ENCODE data around the gene SPATA6. TPM values are rescaled to one million over a fixed set of nuclear protein-coding genes. Genes with fewer than 3 reads are reported as not detected.

The SPATA6 gene
- total and polyA plus RNA-seq, 2 of the 13 experiments (the other 11 are each of a cell fraction or from before 2014, with no cell fraction given) = 0.81 to 3.3 TPM

DNA sequence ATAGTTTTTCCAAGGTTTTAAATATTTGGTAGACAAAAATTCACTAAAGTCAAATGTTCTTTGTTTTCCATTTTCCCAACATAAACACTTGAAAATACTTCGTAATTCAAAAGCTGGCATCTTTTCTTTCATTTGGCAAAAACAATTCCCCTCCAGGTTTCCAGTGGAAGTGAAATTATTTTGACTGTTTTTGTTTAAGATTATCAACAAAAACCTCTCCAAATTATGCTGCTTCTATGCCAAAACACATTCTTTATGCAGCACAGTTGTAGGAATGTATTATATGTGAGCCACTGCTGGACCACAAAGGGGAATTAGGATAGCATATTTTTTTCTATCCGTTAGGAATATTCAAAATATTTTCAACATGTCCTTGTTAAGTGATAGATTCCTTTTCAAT lies 205.4 kb downstream of the SPATA6 start:
- Histone ChIP-seq H3K4me3 (replicated peaks in 1 of 3; ENCODE audit: insufficient read depth in 1 of 3, low read depth in 2 of 3, low read length in 3 of 3) (no peak overlapping the region), H3K36me3 (replicated peaks in 1 of 2; ENCODE audit: control insufficient read depth in 1 of 2, insufficient read depth in 2 of 2, low read length in 2 of 2) (no peaks in the 10 kb centered on the region), H3K79me2 (ENCODE audit: insufficient read depth, low read length) (no peaks in the 10 kb centered on the region), H3K27me3 (ENCODE audit: control insufficient read depth in 1 of 2, insufficient read depth in 2 of 2, low read length in 2 of 2) (no peaks in the 10 kb centered on the region), H3K27ac (ENCODE audit: extremely low read length, insufficient read depth, low read length) (no peak overlapping the region), H3K4me1 (ENCODE audit: insufficient read depth, low read length) (no peaks in the 10 kb centered on the region), H3K4me2 (ENCODE audit: low read depth, low read length) (no peak overlapping the region), H3K9me3 (ENCODE audit: low read length) (no peaks in the 10 kb centered on the region), H2AFZ (ENCODE audit: low read length) (no peak overlapping the region), H4K20me1 (ENCODE audit: insufficient read depth, low read length) (no peaks in the 10 kb centered on the region), H3K9ac (ENCODE audit: insufficient read depth, low read depth, low read length) (no peak overlapping the region)
- ATAC-seq (no peak), FAIRE-seq (no peak), DNase-seq (ENCODE audit: low spot score) (no peak)
- intact Hi-C loops (cut with micrococcal nuclease; ENCODE audit: unreplicated experiment) (no loop called here), in situ Hi-C loops (cut with HindIII; ENCODE audit: extremely low pct_ligation_motif_present, low pct_unique_long_range_greater_than_20kb) (no loop called here)
- WGBS (ENCODE audit: low lambda C conversion rate) = 58% methylated on average over 2 of the region's 2 CpGs
- TF ChIP-seq FIP1L1 (IDR thresholded peaks at IDR 0.05; ENCODE audit: borderline replicate concordance, insufficient read depth, low read depth, low read length) (no peak), ZNF331 (CRISPR knock-in tag; IDR thresholded peaks at IDR 0.05) (no peak), NCOR1 (IDR thresholded peaks at IDR 0.05; ENCODE audit: borderline replicate concordance, low read length) (no peak), POGZ (CRISPR knock-in tag; IDR thresholded peaks at IDR 0.05) (no peak), ZFP62 (CRISPR knock-in tag; IDR thresholded peaks at IDR 0.05) (no peak), SPEN (CRISPR knock-in tag; IDR thresholded peaks at IDR 0.05; ENCODE audit: low read depth) (no peak), NFIB (CRISPR knock-in tag; IDR thresholded peaks at IDR 0.05; ENCODE audit: borderline replicate concordance) (no peak), ZNF207 (IDR thresholded peaks at IDR 0.05; ENCODE audit: borderline replicate concordance) (no peak), ZNF891 (CRISPR knock-in tag; IDR thresholded peaks at IDR 0.05) (no peak), ZNF24 (IDR thresholded peaks at IDR 0.05) (no peak)
- TF ChIP-seq, protein P1, sequence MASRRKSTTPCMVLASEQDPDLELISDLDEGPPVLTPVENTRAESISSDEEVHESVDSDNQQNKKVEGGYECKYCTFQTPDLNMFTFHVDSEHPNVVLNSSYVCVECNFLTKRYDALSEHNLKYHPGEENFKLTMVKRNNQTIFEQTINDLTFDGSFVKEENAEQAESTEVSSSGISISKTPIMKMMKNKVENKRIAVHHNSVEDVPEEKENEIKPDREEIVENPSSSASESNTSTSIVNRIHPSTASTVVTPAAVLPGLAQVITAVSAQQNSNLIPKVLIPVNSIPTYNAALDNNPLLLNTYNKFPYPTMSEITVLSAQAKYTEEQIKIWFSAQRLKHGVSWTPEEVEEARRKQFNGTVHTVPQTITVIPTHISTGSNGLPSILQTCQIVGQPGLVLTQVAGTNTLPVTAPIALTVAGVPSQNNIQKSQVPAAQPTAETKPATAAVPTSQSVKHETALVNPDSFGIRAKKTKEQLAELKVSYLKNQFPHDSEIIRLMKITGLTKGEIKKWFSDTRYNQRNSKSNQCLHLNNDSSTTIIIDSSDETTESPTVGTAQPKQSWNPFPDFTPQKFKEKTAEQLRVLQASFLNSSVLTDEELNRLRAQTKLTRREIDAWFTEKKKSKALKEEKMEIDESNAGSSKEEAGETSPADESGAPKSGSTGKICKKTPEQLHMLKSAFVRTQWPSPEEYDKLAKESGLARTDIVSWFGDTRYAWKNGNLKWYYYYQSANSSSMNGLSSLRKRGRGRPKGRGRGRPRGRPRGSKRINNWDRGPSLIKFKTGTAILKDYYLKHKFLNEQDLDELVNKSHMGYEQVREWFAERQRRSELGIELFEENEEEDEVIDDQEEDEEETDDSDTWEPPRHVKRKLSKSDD (CRISPR knock-in tag; IDR thresholded peaks at IDR 0.05; ENCODE audit: low read depth) = no peak
- TF ChIP-seq, protein P2, sequence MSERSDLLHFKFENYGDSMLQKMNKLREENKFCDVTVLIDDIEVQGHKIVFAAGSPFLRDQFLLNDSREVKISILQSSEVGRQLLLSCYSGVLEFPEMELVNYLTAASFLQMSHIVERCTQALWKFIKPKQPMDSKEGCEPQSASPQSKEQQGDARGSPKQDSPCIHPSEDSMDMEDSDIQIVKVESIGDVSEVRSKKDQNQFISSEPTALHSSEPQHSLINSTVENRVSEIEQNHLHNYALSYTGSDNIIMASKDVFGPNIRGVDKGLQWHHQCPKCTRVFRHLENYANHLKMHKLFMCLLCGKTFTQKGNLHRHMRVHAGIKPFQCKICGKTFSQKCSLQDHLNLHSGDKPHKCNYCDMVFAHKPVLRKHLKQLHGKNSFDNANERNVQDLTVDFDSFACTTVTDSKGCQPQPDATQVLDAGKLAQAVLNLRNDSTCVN (CRISPR knock-in tag; IDR thresholded peaks at IDR 0.05; ENCODE audit: borderline replicate concordance) = no peak
- TF ChIP-seq, protein P3, sequence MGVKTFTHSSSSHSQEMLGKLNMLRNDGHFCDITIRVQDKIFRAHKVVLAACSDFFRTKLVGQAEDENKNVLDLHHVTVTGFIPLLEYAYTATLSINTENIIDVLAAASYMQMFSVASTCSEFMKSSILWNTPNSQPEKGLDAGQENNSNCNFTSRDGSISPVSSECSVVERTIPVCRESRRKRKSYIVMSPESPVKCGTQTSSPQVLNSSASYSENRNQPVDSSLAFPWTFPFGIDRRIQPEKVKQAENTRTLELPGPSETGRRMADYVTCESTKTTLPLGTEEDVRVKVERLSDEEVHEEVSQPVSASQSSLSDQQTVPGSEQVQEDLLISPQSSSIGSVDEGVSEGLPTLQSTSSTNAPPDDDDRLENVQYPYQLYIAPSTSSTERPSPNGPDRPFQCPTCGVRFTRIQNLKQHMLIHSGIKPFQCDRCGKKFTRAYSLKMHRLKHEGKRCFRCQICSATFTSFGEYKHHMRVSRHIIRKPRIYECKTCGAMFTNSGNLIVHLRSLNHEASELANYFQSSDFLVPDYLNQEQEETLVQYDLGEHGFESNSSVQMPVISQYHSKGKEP (CRISPR knock-in tag; IDR thresholded peaks at IDR 0.05) = no peak
- TF ChIP-seq, protein P4, sequence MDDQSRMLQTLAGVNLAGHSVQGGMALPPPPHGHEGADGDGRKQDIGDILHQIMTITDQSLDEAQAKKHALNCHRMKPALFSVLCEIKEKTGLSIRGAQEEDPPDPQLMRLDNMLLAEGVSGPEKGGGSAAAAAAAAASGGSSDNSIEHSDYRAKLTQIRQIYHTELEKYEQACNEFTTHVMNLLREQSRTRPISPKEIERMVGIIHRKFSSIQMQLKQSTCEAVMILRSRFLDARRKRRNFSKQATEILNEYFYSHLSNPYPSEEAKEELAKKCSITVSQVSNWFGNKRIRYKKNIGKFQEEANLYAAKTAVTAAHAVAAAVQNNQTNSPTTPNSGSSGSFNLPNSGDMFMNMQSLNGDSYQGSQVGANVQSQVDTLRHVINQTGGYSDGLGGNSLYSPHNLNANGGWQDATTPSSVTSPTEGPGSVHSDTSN (CRISPR knock-in tag; IDR thresholded peaks at IDR 0.05; ENCODE audit: borderline replicate concordance) = no peak
- CTCF ChIA-PET (ENCODE audit: low intra/inter-chr PET ratio, low total read pairs) = no interaction called here
- POLR2A ChIA-PET = no interaction called here
- no TSS peak for BruUV-seq (replicated peaks)

Data from HepG2 (cell line).